ENCODE data around the gene PGAP2. TPM values are rescaled to one million over a fixed set of nuclear protein-coding genes. Genes with fewer than 3 reads are reported as not detected.

The PGAP2 gene
- total RNA-seq, 2 donors from 2014 or later: 38.5 to 52.2 TPM

DNA sequence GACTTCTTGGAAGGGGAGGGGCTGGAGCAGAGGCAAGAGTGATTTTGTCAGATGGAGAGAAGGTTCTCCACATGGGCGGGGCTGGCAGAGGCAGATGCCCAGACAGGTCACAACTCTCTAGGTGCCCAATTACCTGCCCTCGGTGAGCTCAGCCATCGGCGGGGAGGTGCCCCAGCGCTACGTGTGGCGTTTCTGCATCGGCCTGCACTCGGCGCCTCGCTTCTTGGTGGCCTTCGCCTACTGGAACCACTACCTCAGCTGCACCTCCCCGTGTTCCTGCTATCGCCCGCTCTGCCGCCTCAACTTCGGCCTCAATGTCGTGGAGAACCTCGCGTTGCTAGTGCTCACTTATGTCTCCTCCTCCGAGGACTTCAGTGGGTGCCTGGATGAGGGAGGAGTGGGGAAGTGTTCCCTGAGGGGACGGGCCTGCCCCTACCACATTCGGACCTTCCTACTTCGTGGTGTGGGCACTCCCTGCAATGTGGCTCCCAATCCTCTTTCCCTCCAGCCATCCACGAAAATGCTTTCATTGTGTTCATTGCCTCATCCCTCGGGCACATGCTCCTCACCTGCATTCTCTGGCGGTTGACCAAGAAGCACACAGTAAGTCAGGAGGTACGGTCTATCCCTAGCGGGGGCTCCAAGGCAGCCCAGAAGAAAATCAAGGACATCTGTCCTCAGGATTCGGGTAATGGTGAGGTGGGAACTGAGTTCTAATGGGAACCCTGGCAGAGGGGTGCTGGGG, 15.6 kb downstream of the PGAP2 start:
- peaks cover 23% of the 10 kb centered on the region for H3K36me3 ChIP-seq (ENCODE audit: control insufficient read depth, insufficient read depth, low read length)
- peaks cover 29% of the 10 kb centered on the region for H3K36me3 Mint-ChIP-seq (ENCODE audit: low read depth)
- H3K27ac Mint-ChIP-seq: no peak overlapping the region
- H3K9ac ChIP-seq (ENCODE audit: extremely low read depth, low read length, poor library complexity, severe bottlenecking): no peak overlapping the region
- H3K9me3 ChIP-seq (ENCODE audit: control insufficient read depth, low read length): no peaks in the 10 kb centered on the region
- 95 to 98% methylated on average over 18 to 30 of the region's 30 CpGs for whole genome bisulfite sequencing, 2 experiments (ENCODE audit: insufficient coverage in 1 of 2, insufficient read length in 1 of 2)
- H3K27me3 Mint-ChIP-seq (ENCODE audit: insufficient read depth): no peaks in the 10 kb centered on the region
- TF ChIP-seq, protein P1, sequence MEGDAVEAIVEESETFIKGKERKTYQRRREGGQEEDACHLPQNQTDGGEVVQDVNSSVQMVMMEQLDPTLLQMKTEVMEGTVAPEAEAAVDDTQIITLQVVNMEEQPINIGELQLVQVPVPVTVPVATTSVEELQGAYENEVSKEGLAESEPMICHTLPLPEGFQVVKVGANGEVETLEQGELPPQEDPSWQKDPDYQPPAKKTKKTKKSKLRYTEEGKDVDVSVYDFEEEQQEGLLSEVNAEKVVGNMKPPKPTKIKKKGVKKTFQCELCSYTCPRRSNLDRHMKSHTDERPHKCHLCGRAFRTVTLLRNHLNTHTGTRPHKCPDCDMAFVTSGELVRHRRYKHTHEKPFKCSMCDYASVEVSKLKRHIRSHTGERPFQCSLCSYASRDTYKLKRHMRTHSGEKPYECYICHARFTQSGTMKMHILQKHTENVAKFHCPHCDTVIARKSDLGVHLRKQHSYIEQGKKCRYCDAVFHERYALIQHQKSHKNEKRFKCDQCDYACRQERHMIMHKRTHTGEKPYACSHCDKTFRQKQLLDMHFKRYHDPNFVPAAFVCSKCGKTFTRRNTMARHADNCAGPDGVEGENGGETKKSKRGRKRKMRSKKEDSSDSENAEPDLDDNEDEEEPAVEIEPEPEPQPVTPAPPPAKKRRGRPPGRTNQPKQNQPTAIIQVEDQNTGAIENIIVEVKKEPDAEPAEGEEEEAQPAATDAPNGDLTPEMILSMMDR (conservative IDR thresholded peaks at IDR 0.05): no peak
- peaks cover 1% of the 10 kb centered on the region for H3K4me1 Mint-ChIP-seq
- no peak for DNase-seq
- no peak overlapping the region for H3K4me3 ChIP-seq (ENCODE audit: low read length)
- H3K4me3 Mint-ChIP-seq: no peak overlapping the region
- no peaks in the 10 kb centered on the region for H3K9me3 Mint-ChIP-seq
- H3K27me3 ChIP-seq (ENCODE audit: control insufficient read depth, insufficient read depth, low read length, poor library complexity, severe bottlenecking): no peaks in the 10 kb centered on the region
- H3K4me1 ChIP-seq (ENCODE audit: control insufficient read depth, insufficient read depth, low read length): no peaks in the 10 kb centered on the region
- H3K27ac ChIP-seq (ENCODE audit: low read depth, low read length): no peak overlapping the region

DNA sequence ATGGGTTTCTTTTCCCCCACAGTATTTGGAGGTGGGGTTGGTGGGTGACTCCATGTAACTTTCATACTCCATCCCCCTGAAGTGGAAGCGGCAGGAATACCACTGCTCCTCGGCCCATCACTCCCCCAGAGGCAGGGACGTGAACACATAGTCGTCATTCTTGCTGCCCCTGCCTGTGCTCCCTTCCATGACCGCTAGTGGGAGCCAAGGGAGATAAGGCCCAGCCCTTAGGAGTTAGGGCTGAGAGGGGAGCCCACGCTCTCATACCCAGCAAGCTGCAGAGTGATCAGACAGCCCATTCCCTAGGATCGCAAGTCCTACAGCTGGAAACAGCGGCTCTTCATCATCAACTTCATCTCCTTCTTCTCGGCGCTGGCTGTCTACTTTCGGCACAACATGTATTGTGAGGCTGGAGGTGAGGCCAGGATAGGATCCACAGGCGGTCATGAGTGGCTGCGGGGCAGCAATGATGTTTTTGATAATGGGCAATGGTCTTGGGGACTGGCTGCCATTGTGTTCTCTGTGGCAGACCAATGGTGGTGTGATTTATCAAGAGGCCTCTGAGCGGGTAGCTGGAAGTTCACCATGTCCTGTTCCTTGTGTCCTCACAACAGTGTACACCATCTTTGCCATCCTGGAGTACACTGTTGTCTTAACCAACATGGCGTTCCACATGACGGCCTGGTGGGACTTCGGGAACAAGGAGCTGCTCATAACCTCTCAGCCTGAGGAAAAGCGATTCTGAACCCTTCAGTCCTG, 16.5 kb downstream of the PGAP2 start:
- peaks cover 1% of the 10 kb centered on the region for H3K4me1 Mint-ChIP-seq
- H3K4me3 ChIP-seq (ENCODE audit: low read length): no peak overlapping the region
- no peaks in the 10 kb centered on the region for H3K9me3 Mint-ChIP-seq
- H3K27me3 Mint-ChIP-seq (ENCODE audit: insufficient read depth): no peaks in the 10 kb centered on the region
- H3K9ac ChIP-seq (ENCODE audit: extremely low read depth, low read length, poor library complexity, severe bottlenecking): no peak overlapping the region
- peak overlapping the region; percentile 41 for H3K27ac Mint-ChIP-seq
- WGBS, 2 experiments (ENCODE audit: insufficient coverage in 1 of 2, insufficient read length in 1 of 2): 67 to 78% methylated on average over 12 to 18 of the region's 18 CpGs
- no peak overlapping the region for H3K4me3 Mint-ChIP-seq
- H3K4me1 ChIP-seq (ENCODE audit: control insufficient read depth, insufficient read depth, low read length): no peaks in the 10 kb centered on the region
- peaks cover 35% of the 10 kb centered on the region for H3K36me3 Mint-ChIP-seq (ENCODE audit: low read depth)
- H3K36me3 ChIP-seq (ENCODE audit: control insufficient read depth, insufficient read depth, low read length): peaks cover 29% of the 10 kb centered on the region
- no peak overlapping the region for H3K27ac ChIP-seq (ENCODE audit: low read depth, low read length)
- TF ChIP-seq, protein P1 (conservative IDR thresholded peaks at IDR 0.05): peak; percentile 94
- no peaks in the 10 kb centered on the region for H3K9me3 ChIP-seq (ENCODE audit: control insufficient read depth, low read length)
- H3K27me3 ChIP-seq (ENCODE audit: control insufficient read depth, insufficient read depth, low read length, poor library complexity, severe bottlenecking): no peaks in the 10 kb centered on the region
- peak; percentile 98 for DNase-seq

DNA sequence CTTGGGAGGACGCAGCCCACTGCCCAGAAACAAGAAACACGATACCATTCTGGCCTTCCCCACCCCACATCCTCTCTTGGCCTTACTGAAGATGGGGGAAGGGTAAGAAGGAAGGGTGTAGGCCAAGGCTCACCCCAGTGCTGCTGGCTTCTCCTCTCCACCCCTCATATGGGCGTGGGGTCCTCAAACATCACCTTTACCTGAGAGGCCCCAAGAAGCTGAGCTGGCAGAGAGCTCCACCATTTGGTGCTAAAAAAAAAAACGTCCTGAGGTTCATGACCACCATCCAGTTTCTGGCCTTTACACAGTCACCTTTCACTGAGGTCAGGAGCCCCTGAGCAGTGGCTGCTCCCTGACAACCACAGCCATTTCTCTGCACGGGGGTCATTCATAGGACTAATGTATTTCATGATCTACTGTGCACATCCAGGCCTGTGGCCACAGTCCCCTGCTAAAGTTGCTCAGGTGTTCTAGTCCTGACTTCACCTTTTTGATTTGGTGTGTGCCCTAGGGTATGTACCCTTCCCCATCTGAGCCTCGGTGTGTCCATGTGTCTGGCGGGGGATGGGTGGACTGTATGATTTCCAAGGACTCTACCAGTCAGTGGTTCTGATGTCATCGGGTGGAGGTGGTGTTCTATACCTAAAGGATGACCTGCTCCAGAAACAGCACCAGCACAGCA, 17.3 kb downstream of the PGAP2 start:
- no peaks in the 10 kb centered on the region for H3K9me3 Mint-ChIP-seq
- no peak overlapping the region for H3K4me3 Mint-ChIP-seq
- H3K36me3 ChIP-seq (ENCODE audit: control insufficient read depth, insufficient read depth, low read length): peaks cover 36% of the 10 kb centered on the region
- no peak overlapping the region for H3K27ac ChIP-seq (ENCODE audit: low read depth, low read length)
- no peak overlapping the region for H3K4me3 ChIP-seq (ENCODE audit: low read length)
- no peaks in the 10 kb centered on the region for H3K4me1 ChIP-seq (ENCODE audit: control insufficient read depth, insufficient read depth, low read length)
- H3K9me3 ChIP-seq (ENCODE audit: control insufficient read depth, low read length): no peaks in the 10 kb centered on the region
- no peaks in the 10 kb centered on the region for H3K27me3 Mint-ChIP-seq (ENCODE audit: insufficient read depth)
- peaks cover 42% of the 10 kb centered on the region for H3K36me3 Mint-ChIP-seq (ENCODE audit: low read depth)
- DNase-seq: no peak
- H3K27ac Mint-ChIP-seq: peak overlapping the region; percentile 55
- no peak overlapping the region for H3K9ac ChIP-seq (ENCODE audit: extremely low read depth, low read length, poor library complexity, severe bottlenecking)
- H3K4me1 Mint-ChIP-seq: peaks cover 1% of the 10 kb centered on the region
- TF ChIP-seq, protein P1 (conservative IDR thresholded peaks at IDR 0.05): no peak
- 73 to 74% methylated on average over 6 of the region's 8 CpGs for WGBS, 2 experiments (ENCODE audit: insufficient coverage in 1 of 2, insufficient read length in 1 of 2)
- H3K27me3 ChIP-seq (ENCODE audit: control insufficient read depth, insufficient read depth, low read length, poor library complexity, severe bottlenecking): no peaks in the 10 kb centered on the region

Data from endodermal cell (in vitro differentiated cells).